Cardiac fibroblast (primary cell): ENCODE data around the gene MGAT4C.

Source experiments
- DNase-seq, 2 donors: peaks; one replicate each; pipeline versions ENCODE4 v3.0.0 to v3.0.0-alpha.2; 2010; ENCODE audit warnings: low read depth in 2 of 2
- H3K4me3 ChIP-seq, 2 donors: replicated peaks in 1 of 2; 1 replicate in 1 of 2; 2 replicates in 1 of 2; pipeline ENCODE4 v1.5.1; 2011; ENCODE audit warnings: low read depth in 2 of 2, low read length in 2 of 2, mild to moderate bottlenecking in 2 of 2, moderate library complexity in 1 of 2
- TF ChIP-seq, protein P1 (sequence below): IDR thresholded peaks from one replicate; pipeline ENCODE4 v1.5.1; 2011; ENCODE audit warnings: low read depth, mild to moderate bottlenecking, low read length, inconsistent platforms

Gene MGAT4C

GRCh38 chr12:86257134-86257533, 943 bp upstream of the MGAT4C start:
- DNase-seq: no peak
- H3K4me3 ChIP-seq: no peak overlapping the region
- TF ChIP-seq, protein P1, sequence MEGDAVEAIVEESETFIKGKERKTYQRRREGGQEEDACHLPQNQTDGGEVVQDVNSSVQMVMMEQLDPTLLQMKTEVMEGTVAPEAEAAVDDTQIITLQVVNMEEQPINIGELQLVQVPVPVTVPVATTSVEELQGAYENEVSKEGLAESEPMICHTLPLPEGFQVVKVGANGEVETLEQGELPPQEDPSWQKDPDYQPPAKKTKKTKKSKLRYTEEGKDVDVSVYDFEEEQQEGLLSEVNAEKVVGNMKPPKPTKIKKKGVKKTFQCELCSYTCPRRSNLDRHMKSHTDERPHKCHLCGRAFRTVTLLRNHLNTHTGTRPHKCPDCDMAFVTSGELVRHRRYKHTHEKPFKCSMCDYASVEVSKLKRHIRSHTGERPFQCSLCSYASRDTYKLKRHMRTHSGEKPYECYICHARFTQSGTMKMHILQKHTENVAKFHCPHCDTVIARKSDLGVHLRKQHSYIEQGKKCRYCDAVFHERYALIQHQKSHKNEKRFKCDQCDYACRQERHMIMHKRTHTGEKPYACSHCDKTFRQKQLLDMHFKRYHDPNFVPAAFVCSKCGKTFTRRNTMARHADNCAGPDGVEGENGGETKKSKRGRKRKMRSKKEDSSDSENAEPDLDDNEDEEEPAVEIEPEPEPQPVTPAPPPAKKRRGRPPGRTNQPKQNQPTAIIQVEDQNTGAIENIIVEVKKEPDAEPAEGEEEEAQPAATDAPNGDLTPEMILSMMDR: no peak

GRCh38 chr12:86254399-86255107, 1.6 kb downstream of the MGAT4C start:
- no peak overlapping the region for H3K4me3 ChIP-seq
- TF ChIP-seq, protein P1: no peak
- peak in 1 of 2 donors; percentile 3 for DNase-seq

DNA sequence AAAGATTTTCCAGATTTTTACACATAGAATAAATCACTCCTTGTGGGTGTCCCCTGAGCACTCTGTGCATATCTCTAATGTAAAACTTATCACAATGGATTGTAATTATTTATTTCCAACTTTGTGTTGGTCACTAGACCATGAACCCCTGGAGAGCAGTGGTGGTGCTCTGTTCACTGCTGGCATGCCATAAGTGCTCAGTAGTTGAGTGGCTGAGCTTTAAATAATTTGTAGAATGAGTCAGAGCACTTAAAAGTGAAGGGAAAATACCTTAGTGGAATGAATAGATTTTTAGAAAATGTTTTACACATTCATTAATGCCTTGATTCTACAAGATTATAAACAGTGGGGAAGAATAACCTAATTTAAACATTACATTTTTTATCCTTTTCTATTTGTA, 6.3 kb downstream of the MGAT4C start:
- no peak overlapping the region for H3K4me3 ChIP-seq
- peak; percentile 2 to 8 for DNase-seq
- TF ChIP-seq, protein P1: no peak

DNA sequence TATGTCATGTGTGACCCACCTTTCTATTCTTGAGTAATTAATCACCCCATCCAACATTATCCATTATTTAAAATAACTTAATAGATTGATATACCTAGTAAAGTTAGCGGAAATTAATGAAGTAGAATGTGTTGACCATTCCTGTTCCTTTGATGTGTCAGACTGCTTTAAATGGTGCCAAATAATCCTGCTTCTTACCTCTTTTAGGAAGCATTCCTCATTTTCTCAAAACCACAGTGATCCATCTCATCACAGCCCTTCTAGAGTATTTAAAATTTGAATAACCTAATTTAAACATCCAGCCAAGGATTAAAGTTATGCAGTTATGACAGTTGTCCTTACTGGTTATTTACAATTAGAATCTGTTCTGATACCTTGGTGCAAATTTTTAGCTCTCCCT, 6.9 kb downstream of the MGAT4C start:
- TF ChIP-seq, protein P1: no peak
- no peak for DNase-seq
- H3K4me3 ChIP-seq: no peak overlapping the region

GRCh38 chr12:86247871-86248270, 8.3 kb downstream of the MGAT4C start:
- TF ChIP-seq, protein P1: no peak

GRCh38 chr12:86241600-86241999, 14.6 kb downstream of the MGAT4C start:
- no peak for DNase-seq
- TF ChIP-seq, protein P1: no peak
- H3K4me3 ChIP-seq: no peak overlapping the region

More at GRCh38 chr12:86247871-86248270, 8.3 kb downstream of the MGAT4C start:
- DNase-seq: no peak
- no peak overlapping the region for H3K4me3 ChIP-seq
